LNCaP clone FGC (cell line): ENCODE data around the gene TIFAB.

Experiments
- DNase-seq: peaks from one replicate; pipeline ENCODE4 v3.0.0-alpha.2; 2011; ENCODE audit warnings: low read depth
- H3K4me3 ChIP-seq: 2 replicates; pipeline ENCODE4 v1.5.1; 2011; ENCODE audit warnings: mild to moderate bottlenecking, low read depth, low read length, control low read depth
- TF ChIP-seq, protein P1 (sequence below): IDR thresholded peaks from 2 replicates; pipeline ENCODE4 v1.5.1; 2012; ENCODE audit warnings: mild to moderate bottlenecking; ENCODE audit not compliant: control insufficient read depth, insufficient read depth; ENCODE audit errors: extremely low read depth

The TIFAB gene

DNA sequence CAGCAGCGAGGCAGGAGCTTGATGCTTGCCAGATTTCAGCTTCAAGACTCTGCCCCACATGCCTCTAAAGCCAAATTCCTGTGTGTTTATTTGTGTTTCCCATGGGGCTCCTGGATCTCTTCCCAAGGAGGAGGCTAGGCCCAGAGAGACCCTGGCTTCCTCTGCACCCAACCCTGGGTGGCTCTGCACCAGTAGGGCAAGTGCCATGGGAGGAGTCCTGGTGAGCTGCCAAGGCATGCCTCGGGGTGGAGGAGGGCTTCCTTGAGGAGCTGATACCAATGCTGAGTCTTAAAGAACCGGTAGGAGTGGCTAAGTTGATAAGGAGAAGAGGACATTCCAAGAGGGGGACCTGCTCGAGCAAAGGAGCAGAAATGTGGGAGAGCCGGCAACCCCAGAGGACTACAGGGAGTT, 6.8 kb upstream of the TIFAB start:
- DNase-seq, result peak; percentile 15
- no peak overlapping the region for H3K4me3 ChIP-seq
- TF ChIP-seq, protein P1, sequence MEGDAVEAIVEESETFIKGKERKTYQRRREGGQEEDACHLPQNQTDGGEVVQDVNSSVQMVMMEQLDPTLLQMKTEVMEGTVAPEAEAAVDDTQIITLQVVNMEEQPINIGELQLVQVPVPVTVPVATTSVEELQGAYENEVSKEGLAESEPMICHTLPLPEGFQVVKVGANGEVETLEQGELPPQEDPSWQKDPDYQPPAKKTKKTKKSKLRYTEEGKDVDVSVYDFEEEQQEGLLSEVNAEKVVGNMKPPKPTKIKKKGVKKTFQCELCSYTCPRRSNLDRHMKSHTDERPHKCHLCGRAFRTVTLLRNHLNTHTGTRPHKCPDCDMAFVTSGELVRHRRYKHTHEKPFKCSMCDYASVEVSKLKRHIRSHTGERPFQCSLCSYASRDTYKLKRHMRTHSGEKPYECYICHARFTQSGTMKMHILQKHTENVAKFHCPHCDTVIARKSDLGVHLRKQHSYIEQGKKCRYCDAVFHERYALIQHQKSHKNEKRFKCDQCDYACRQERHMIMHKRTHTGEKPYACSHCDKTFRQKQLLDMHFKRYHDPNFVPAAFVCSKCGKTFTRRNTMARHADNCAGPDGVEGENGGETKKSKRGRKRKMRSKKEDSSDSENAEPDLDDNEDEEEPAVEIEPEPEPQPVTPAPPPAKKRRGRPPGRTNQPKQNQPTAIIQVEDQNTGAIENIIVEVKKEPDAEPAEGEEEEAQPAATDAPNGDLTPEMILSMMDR, result no peak

DNA sequence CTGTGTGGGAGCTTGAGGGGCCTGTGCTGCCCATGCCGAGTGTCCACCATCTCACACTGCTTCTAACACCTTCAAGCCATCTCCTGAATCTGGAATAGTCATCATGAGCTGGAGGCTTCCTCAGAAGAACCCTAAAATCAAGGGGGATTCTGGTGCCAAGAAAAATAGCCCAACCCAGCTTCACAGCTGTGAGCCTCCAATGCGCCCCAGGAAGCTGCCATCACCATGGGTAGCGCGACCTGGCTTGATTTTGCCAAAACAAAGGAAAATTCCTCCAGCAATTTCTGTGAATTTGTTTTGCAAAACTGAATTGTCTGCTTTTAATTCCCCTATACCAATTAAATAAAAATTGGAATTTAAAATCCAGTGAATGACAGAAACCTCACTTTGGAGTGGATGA, 6.2 kb upstream of the TIFAB start:
- no peak overlapping the region for H3K4me3 ChIP-seq
- TF ChIP-seq, protein P1, result no peak
- DNase-seq, result no peak

DNA sequence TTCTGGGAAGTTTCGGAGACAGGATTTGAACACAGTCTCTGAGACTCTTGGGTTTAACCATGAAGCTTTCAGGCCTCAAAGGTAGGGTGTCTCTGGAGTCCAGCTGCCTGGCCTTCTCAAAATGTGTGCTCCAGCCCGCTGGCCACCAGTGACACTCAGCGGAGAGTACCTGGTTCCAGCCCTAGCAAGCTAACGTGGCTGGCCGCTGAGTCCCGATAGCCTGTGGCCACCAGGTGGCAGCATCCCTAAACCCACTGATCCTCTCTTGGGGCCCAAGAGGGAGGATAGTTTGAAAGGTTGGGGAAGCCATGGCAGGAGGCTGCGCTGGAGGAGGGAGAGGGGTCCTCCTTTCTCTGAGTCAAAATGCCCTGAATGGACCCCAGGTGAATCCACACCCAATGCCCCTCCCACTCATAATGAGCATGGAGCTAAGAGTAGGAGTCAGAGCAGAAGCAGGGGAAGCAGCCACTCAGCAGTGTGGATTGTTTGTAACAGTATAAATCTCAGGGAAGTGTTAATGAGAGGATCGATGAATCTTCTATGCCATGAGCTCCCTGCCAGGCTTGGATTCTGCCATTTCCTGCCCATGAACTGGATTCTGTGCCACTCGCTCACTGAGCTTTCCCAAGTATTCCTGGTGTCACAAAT, 5.4 kb upstream of the TIFAB start:
- TF ChIP-seq, protein P1, result peak; percentile 94
- H3K4me3 ChIP-seq, result no peak overlapping the region
- no peak for DNase-seq

DNA sequence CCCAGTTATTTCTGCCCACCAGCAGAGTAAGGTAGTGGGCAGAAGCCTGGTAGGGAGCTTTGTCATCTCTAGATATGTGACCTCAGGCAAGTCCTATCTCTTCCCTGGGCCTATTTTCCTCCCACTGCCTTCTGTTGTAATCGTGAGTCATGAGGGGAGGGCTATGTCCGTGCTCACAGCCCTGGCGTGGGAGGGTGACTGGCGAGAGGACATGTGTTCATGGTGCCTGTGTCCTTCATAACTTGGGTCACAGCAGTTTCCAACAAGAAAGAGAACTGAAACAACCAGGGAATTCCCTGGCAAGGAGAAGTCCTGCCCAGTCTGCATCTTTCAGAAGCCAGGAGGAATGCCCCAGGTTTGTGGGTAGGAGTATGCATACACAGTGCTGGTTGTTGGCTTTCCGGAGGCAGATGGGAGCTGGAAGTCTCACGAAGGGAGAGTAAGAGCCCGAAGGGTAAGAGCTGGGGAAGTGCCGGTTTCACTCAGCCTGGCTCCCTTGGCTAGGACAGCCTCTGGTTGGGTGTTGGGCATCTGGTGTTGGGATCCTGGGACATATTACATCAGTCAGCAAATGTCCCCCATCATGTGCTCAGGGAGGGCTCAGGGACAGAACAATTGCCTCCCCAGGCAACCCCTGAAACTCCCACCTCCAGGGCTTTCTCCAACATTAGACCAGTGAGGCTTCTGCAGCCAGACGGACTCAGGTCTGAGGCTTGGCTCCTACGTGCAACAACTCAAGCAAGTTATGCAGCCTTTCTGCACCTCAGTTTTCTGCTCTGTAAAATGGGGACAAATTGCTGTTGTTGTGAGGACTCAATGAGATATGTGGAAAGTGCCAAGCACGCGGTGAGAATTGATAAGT, 4.3 kb upstream of the TIFAB start:
- no peak overlapping the region for H3K4me3 ChIP-seq
- TF ChIP-seq, protein P1, result no peak
- no peak for DNase-seq

DNA sequence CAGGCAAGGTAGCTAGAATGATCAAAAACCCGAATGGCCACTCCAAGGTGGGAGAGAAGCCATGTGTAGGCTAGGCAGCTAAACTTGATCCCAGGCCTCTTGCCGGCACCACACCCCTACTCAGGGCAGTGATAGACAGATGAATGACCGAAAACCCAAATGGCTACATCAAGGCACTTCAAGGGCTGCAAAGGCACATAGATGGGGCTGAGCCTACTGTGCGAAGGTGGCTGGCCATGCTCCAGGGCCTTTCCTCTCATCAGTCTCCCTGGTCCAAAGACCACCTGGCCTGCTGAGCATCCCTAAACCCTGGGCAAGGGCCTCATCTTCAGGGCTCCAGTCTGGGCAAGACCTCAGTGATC, 3.7 kb upstream of the TIFAB start:
- H3K4me3 ChIP-seq, result no peak overlapping the region
- no peak for DNase-seq
- TF ChIP-seq, protein P1, result no peak

DNA sequence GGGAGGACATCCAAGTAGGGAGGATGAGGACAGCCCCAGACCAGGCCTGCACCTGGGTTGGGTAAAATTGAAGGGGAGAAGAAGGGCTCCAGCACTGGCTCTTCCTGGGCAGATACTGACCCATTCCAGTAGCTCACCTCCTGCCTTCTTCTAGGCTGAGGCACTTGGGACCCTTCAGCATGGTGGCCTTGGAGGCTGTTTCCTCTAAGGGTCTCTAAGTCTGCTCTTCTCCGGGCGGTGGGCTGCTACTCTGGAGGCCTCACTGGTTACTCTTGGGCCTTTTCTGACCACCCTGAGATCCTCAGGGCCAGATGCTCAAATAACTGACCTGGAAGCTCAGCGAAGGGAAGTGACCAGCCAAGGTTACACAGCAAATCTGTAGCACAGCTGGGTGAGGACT, 2.8 kb upstream of the TIFAB start:
- TF ChIP-seq, protein P1, result no peak
- DNase-seq, result no peak
- H3K4me3 ChIP-seq, result no peak overlapping the region

DNA sequence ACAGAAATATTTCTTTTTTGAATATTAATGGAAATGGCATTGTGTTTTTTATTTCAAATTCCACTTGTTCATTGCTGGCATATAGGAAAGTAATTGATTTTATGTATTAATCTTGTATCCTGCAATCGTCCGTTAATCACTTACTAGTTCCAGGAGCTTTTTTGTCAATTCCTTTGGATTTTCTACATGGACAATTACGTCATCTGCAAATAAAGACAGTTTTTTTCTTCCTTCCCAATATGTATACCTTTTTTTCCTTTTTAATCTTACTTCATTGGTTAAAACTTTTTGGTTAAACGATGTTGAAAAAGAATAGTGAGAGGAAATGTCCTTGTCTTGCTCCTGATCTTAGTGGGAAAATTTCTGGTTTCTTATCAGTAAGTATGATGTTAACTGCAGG, 1.5 kb upstream of the TIFAB start:
- no peak overlapping the region for H3K4me3 ChIP-seq
- no peak for DNase-seq
- TF ChIP-seq, protein P1, result no peak
